Globus pallidus (tissue), 1 donor: Measurements from ENCODE around the gene PPARA.

ENCODE experiments used
- DNase-seq: peaks from one replicate; pipeline ENCODE4 v3.0.0-alpha.2; 2015; ENCODE audit warnings: low spot score

PPARA gene

DNA sequence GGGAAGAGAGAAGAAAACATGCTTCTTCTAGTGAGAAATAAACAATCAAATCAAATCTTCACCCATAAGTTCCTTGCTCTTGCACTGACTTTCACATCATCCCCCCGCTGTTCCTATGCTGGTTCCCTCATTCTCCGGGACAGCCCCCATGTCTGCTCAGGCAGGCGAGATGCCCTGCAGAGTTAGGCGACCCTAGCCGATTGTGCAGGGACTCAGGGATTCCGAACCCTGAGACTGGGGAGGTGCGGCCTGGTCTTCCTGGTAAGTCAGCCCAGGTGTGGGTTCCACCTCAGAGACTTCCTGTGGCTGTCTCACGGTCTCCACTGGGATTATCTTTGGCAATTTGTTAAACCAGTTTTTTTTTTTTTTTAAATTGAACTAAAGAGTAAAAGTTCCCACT is 124.1 kb downstream of the PPARA start:
- DNase-seq = no peak

DNA sequence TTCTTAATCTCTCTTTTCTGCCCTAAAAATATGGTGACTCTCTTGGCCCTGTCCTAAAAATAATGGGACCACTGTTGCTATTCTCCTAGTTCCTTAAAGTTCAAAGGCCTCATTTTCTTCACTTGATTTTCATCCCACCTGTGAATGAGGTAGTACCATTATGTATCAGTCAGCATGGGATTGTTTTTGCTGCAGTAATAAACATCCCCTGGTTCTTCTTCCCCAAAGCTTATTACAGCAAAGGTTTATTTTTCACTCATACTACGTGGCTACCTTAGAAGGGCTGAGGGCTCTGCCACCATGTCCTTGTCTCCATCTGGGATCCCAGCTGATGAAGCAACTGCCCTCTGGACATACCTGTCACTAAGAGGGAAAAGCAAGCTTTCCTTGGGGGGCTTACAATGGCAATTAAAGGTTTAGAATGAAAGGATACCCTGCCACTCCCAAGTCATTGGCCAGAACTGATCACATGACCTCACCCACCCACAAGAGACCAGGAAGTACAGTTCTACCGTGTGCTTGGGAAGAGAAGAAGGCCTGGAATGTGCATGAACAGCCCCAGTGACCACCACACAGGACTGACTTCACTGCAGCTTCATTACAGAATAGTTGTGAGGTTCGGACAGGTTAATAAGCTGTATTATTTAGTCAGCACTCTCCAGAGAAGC is 125.3 kb downstream of the PPARA start:
- DNase-seq = no peak

DNA sequence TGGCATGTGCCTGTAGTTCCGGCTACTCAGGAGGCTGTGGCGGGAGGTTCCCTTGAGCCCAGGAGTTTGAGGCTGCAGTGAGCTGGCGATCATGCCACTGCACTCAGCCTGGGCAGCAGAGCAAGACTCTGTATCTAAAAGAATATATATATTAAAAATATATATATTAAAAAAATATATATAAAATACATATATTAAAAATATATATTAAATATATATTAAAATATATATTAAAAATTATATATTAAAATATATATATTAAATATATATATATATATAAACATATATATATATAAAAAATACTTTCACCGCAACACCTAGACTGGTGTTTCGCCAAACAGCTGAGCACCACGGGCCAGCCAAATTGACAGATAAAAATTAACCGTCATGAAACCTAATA is 126.2 kb downstream of the PPARA start:
- DNase-seq = no peak

DNA sequence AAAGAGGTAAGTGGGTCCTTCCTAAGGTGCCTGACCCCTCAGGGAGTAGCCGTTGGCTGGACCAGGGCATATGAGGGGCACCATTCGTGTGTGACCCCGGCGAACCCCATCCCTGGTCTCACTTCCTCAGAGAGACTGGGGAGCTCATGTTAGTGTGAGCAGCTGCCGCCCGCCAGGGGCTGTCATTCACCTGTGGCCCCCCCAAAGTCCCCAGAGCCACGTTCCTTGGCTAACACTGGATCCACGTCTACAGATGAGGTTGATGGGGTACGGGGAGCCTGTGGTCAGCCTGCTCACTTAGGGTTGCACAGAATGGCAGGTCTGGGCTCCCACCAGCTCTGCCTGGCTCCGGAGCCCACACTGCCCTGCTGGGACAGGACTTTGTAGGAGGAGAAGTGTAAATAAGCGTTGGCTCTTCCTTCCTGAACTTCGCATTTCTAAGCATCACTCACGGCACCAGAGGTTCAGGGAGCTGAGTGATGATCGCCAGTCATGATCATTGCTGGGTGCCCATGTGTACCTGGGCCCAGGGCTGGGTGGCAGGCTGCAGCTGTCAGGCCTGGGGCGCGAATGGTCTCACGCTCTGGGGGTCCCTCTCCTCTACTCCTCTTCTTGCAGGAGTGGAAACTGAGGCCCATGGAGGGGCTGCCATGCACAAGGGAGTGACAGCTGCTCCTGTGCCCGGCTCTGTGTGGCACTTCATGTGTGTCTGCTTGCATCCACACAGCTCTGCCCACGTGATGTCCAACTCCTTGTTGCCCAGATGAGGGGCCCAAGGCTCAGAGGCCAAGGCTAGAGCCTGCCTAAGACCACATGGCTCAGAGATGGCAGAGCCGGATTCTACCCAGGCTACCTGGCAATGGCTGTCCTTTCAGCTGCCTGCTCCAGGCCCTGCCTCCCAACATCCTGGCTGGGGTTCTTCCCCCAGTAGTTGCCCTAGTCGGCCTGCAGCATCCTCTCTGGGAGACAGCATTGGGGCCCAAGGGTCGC is 128.6 kb downstream of the PPARA start:
- no peak for DNase-seq

DNA sequence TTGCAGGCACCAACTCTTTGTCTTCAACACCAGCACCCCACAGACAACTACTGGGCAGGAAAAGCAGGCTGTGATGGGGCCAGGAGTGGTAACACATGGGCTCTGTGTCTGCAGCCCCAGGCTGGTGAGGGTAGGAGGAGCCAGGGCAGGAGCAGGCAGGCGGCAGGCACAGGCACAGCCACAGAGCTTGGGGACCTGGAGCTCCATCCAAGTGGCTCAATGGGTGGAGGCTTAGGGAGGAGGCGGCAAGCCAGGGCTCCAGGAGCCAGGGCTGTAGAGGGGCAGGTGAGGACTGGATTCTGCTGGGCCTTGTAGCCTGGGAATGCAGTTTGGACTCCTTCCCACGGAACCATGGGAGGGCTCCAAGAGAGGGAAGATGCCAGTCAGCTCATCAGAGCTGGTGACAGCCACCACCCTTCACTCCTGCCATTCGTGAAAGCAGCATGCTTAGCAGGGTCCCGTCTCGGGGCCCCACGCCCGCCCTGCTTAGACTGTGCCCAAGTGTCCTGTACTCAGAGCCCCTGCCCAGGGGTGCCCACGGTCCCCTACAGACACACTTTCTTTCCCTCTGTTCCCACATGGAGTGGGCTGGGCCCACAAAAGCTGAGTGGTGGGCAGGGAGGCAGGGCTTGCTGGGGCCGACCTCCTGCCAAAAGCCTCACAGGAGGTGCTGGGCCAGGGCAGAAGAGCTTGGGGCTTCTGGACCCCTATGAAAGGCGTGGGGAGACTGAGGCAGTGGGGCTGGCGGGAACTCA is 129.9 kb downstream of the PPARA start:
- no peak for DNase-seq

DNA sequence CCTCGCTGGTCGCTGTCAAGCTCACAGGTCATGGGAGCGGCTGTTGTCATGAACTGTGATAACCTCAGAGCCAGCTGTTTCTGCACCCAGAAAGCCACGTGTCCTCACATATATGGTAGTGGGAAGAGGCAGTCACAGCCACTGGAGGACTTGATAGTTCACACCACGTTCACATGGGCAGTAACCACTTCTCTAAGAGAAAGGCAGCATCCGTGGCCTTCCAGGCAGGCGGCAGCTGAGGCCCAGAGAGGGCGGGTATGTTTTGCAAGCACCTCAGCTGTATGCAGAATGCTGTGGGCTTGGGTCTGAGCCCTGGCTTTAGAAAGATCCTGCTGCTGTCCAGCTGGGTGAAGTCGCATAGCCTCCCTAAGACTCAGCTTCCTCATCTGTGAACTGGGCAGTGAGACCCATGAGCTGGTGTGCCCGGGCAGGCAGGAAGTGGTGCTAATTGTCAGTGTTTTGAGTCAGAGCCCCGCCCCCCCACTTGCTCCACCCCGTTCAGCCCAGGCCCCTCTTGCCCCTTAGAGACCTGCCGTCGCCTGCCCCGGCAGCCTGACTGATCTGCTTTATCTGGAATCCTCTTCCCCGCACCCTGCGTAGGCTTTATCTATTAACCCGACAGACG is 130.8 kb downstream of the PPARA start:
- DNase-seq = peak; percentile 71

DNA sequence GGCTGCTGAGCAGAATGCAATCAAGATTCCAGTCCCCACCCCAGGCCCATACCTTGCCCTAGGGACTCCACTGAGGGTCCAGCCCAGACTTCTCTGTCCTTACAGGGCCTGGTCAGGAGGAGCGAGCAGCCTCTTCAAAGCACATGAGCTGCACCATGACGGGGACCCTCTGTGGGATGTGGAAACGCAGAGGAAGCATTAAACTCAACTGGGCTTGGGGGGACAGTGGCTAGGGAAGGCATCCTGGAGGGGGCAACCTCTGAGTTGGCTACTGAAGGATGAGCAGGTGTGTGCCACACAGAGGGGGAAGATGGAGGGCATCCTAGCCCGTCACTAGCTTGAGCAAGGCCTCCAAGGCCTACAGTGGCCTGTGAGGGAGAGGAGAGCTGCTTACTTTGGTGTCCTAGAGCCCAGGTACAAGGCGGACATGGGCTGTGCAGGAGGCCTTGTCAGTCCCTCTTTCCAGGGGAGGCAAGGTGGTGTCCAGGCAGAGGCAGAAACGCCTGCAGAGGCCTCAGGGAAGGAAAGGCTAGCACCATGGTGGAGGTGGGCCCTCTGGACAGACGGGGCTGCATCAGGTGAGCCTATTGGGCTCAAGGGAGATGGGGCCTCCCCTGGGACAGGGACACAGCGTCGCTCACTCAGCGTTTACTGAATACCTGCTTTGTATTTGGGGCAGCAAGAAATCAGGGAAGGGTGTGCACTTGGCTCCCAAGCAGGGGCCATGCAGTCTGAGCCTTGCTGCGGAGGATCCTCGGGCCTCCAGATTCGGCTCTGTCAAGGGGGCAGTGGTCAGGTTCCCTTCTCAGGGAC is 131.7 kb downstream of the PPARA start:
- DNase-seq = no peak

DNA sequence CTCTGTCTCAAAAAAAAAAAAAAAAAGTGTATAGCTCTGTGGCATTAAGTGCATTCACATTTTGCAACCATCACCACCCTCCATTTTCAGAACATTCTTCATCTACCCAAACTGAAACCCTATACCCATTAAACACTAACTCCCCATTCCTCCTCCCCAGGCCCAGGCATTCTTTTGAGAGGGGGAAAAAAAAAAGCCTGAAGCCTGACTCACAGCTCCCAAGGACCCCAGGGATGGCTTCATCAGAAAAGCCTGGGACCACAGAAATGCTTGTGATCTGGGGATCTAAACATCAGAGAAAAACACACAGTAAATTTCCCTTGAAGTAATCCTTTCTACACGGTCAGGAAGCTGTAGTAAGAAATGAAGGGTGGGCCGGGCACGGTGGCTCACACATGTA is 135.7 kb downstream of the PPARA start:
- DNase-seq = no peak

DNA sequence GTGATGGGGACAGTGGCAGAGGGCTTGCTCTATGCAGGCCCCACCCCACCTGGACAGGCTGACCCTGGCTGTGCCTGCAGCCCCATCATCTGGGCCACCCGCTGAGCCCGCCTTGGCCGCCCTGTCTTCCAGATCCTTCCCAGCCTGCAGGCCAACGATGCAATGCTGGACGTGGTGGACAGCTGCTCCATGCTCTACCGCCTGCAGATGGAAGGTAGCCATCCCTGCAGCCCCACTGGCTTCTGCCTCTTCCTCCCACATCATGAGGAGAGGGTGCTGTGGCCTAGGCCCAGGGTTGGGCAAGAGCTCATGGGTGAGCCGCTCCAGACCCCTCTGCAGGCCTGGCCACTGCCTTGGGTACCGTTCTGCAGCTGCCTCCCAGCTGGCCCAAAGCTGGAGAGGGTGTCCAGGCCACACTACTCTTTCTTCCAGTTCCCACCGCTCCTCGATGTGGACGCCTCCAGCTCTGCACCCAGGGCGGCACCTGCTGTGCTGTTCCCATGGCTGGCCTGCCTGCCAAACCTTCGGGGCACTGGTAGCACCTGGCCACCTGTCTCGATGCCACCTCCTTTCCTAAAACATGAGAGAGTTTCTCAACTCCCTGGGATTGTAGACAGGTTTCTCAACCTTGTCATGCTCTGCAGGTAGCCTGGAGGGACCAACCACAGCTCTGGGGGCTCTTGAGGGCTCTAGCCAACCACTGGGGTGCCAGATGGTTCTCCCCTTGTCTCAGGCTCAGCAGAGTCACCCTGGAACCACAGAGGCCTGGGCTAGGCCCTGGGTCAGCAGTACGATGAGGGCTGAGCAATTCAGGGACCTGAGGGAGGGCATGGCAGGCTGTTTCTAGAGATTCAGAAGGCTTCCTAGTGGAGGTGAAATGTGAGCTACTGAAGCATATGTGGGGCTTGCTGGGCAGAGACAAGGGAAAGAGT is 136.9 kb downstream of the PPARA start:
- DNase-seq = no peak

DNA sequence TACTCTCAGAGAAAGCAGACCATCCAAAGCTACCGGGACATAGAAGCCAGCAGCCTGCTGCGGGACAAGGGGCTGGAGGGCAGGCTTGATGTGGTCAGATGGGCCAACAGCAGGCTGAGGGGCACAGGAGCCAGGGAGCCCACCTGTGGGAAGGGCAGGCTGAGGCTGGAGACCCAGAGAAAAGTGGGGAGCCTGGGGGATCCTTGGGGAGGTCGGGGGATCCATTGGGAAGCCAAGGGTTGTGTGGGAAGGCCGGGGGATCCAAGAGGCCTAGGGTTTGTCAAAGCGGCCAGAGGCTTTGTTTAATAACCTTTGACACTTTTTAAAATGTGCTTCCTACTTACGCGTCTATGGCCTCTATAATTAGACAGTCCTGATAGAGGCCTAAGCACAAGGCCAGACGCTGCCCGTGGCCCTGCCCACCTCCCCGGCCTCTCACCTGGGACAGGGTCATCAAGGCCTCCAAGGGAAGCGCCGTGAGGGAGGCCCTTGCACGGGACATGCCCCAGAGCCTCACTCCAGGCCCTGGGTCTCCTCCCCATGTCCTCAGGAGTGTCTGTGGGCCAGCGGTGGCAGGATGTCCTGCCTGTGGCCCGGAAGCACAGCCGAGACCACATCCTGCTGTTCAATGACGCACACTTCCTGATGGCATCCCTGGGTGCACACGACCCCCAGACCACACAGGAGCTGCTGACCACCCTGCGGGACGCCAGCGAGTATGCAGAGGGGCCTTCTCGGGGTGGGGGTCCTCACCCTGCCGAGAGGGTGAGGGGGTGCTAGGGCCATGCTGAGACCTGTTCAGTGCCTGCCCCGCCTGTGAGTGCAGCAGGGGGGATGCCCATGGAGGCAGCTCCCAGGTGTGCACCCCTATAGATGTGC is 137.8 kb downstream of the PPARA start:
- DNase-seq = no peak

DNA sequence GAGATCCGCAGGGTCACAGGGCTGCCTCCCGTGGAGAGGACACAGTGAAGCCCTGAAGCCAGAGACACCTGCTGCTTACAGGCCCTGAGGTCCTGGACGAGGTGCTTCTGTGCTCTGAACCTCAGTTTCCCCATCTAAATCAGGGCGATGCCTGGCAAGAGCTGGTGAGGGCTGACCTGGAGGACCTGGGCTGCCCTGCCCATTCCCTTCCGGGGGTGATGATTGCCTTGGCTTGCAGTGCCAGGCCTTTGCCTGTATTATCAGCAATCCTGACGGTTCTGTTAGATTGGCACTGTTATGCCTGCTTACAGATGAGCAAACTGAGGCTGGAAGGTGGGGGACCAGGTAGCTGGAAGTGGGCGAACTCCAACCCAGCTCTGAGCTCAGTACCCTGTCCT is 138.5 kb downstream of the PPARA start:
- no peak for DNase-seq

DNA sequence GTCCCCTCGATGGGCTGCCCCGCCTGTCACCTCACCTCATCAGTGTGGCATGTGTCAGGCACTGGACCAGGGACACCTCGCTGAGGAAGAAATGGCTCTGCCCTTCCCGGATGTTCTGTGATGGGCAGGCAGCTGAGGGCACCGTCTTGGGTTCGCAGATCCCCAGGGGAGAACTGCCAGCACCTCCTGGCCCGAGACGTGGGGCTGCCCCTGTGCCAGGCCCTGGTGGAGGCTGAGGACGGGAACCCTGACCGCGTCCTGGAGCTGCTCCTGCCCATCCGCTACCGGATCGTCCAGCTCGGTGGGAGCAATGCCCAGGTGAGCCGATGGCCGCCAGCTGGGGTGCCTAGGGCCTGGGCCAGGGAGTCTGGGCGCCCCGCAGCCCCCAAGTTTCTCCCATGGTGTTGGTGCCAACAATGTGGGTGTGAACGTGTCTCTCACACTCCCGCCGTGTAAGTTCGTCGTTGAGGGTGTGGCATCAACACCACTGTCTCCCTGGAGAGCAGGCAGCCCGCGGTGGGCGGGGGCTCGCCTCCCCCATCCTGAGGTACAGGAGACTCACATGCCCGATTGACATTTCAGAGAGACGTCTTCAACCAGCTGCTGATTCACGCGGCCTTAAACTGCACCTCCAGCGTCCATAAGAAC is 139.0 kb downstream of the PPARA start:
- DNase-seq = no peak

DNA sequence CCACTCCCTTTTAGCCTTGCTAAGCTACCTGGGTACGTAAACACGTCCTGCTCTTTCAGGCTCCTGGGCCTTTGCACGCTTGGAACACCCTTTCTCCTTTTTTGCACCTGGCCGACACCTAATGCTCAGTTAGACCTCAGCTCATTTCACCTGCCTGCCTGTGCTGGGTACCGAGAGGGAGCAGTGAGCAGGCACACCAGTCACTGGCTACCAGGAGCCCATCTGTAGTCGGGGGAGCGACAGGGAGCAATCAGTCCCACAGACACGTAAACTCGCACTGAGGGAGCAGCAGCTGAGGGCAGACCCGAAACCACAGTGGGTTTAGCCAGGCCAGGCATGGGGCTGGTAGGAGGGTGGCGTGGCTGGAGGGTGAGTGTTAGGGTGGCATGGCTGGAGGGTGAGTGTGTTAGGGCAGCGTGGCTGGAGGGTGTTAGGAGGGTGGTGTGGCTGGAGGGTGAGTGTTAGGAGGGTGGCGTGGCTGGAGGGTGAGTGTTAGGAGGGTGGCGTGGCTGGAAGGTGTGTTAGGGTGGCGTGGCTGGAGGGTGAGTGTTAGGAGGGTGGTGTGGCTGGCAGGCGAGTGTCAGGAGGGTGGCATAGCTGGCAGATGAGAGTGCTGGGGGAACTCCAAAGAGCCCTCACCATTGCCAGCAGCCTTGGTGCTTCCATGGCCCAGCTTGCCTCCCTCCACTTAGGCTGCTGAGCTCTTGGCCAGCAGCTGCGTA is 140.0 kb downstream of the PPARA start:
- no peak for DNase-seq

DNA sequence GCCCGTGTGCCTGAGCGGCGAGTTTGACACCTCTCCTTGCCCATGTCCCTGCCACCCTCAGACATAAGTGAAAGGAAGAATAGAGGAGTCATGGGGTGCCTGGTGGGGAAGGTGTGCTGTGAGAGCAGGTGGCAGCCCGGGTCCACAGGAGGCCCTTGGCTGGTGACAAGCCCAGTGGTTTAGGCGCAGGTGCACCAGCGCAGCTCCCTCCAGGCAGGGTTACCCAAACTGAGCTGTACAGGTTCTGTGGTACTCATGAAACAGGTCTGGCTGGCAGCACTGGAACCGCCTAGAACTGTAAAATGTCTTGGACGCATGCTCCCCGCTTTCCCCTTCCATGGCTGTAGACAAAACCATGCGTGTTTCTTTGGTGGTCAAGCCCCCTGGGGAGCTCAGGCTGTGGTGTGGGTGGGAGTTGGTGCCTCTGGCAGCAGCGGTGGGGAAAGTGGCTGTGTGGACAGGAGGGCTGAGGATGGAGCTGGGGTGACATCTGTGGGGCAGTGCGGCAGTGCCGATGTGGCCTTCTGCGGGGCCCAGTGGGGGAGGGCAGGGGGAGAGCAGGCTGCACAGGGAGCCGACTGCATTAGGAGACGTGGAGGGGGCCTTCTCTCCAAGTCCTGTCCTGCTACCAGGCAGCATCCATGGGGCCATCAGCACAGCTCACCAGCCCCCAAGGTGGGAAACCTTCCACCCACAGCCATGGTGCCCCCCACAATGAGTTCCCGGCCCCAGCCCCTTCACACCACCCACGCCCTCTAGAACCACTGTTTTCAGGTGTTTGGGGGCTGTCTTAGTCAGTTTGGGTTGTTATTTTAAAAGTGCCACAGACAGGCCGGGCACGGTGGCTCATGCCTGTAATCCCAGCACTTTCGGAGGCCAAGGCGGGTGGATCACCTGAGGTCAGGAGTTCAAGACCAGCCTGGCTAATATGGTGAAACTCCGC is 140.8 kb downstream of the PPARA start:
- no peak for DNase-seq

DNA sequence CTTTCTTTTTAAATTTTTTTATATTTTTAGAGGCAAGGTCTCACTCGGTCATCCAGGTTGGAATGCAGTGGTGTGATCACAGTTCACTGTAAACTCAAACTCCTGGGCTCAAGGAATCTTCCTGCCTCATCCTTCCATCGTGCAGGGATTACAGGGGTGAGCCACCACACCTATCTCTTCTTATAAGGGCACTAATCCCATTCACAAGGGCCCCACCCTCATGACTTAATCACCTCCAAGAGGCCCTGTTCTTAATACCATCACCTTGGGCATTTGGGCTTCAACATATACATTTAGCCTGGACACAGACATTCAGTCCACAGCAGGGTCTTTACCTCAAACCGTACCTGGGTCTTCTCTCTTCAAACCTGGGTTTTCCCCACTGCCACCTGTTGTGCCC is 141.8 kb downstream of the PPARA start:
- no peak for DNase-seq

DNA sequence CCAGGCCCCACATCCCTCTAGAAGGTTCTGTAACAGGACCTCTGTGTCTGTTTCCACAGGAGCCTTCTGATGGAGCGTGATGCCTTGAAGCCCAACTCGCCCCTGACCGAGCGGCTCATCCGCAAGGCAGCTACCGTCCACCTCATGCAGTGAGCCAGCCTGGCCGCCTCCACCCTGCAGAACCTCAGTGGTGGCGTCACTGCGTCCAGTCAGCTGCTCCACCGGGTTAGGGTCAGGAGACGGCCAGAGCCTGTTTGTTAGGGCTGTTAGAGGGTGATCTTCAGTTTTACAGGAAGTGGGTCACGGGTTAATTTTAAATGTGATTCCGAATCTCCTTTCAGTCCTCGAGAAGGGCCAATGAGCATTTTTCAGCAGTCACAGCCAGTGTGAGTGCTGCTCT is 142.4 kb downstream of the PPARA start:
- DNase-seq = no peak
